Measurements from ENCODE around the gene ARHGAP19.

Gene ARHGAP19

GRCh38 chr10:97197030-97197500 is 95.4 kb downstream of the ARHGAP19 start:
- Histone ChIP-seq H3K36me3 (replicated peaks) (no peaks in the 10 kb centered on the region), H3K4me1 (no peaks in the 10 kb centered on the region), H3K9me3 (no peaks in the 10 kb centered on the region), H3K27me3 (ENCODE audit: low read depth) (peaks cover 5% of the 10 kb centered on the region; the same call in 1 of the 2 replicates), H3K4me3 (no peak overlapping the region)
- no peak for DNase-seq (ENCODE audit: low spot score in 2 of 2)
- in situ Hi-C loops (cut with MboI; ENCODE audit: low sequenced_read_pairs): no loop called here

GRCh38 chr10:97196223-97197029 is 96.0 kb downstream of the ARHGAP19 start:
- DNase-seq (ENCODE audit: low spot score in 2 of 2): peak; percentile 77 to 86

GRCh38 chr10:97195706-97196222 is 96.7 kb downstream of the ARHGAP19 start:
- no peak for DNase-seq (ENCODE audit: low spot score in 2 of 2)
- Histone ChIP-seq H3K36me3 (replicated peaks) (no peaks in the 10 kb centered on the region), H3K4me1 (no peaks in the 10 kb centered on the region), H3K27me3 (ENCODE audit: low read depth) (peaks cover 5% of the 10 kb centered on the region; the same call in 1 of the 2 replicates), H3K9me3 (no peaks in the 10 kb centered on the region), H3K4me3 (peak overlapping the region; percentile 39)
- in situ Hi-C loops (cut with MboI; ENCODE audit: low sequenced_read_pairs): no loop called here

More at GRCh38 chr10:97196223-97197029, 96.0 kb downstream of the ARHGAP19 start:
- Histone ChIP-seq H3K9me3 (no peaks in the 10 kb centered on the region), H3K4me1 (no peaks in the 10 kb centered on the region), H3K27me3 (ENCODE audit: low read depth) (peaks cover 5% of the 10 kb centered on the region; the same call in 1 of the 2 replicates), H3K4me3 (peak overlapping the region; percentile 39), H3K36me3 (replicated peaks) (no peaks in the 10 kb centered on the region)
- in situ Hi-C loops (cut with MboI; ENCODE audit: low sequenced_read_pairs): no loop called here

GRCh38 chr10:97192952-97193435 is 99.4 kb downstream of the ARHGAP19 start:
- in situ Hi-C loops (cut with MboI; ENCODE audit: low sequenced_read_pairs): no loop called here
- H3K27me3 ChIP-seq (ENCODE audit: low read depth): no peaks in the 10 kb centered on the region

GRCh38 chr10:97190450-97190849 is 102.0 kb downstream of the ARHGAP19 start:
- DNase-seq (ENCODE audit: low spot score in 2 of 2): no peak
- Histone ChIP-seq H3K27me3 (ENCODE audit: low read depth) (0 out of 2 replicates have a peak, but pooled peaks cover 4% of the 10 kb centered on the region), H3K4me1 (no peaks in the 10 kb centered on the region), H3K9me3 (no peaks in the 10 kb centered on the region), H3K4me3 (no peak overlapping the region), H3K36me3 (replicated peaks) (no peaks in the 10 kb centered on the region)
- in situ Hi-C loops (cut with MboI; ENCODE audit: low sequenced_read_pairs): no loop called here

More at GRCh38 chr10:97192952-97193435, 99.4 kb downstream of the ARHGAP19 start:
- no peak overlapping the region for H3K4me3 ChIP-seq
- DNase-seq (ENCODE audit: low spot score in 2 of 2): no peak
- no peaks in the 10 kb centered on the region for H3K36me3 ChIP-seq (replicated peaks)
- no peaks in the 10 kb centered on the region for H3K4me1 ChIP-seq
- H3K9me3 ChIP-seq: no peaks in the 10 kb centered on the region

DNA sequence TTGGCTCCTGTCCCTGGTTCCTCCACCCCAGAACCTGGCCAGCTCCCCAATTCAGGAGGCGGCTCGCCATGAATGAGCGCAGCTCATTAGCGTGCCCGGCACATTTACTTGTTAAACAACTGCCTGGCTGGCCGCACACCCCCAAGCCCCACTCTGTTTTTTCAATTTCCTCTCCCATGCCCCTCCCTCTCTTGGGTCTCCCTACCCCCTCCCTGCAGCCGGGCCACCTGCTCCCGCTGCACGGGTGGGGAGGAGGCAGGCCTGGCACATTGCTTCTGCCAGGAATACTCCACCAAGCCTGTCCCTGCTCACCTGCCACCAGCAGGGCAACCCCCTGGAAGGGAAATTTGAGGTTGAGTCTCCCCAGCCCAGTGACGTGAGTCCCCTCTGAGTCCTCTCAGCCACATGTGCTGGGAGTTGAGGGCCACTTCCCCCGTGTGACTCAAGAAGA is 104.2 kb downstream of the ARHGAP19 start:
- Histone ChIP-seq H3K9me3 (no peaks in the 10 kb centered on the region), H3K4me3 (no peak overlapping the region), H3K27me3 (ENCODE audit: low read depth) (0 out of 2 replicates have a peak, but pooled peaks cover 10% of the 10 kb centered on the region), H3K36me3 (replicated peaks) (no peaks in the 10 kb centered on the region), H3K4me1 (0 out of 2 replicates have a peak, but pooled peaks cover 3% of the 10 kb centered on the region)
- in situ Hi-C loops (cut with MboI; ENCODE audit: low sequenced_read_pairs): no loop called here
- no peak for DNase-seq (ENCODE audit: low spot score in 2 of 2)

- DNase-seq (ENCODE audit: low spot score in 2 of 2): no peak
- Histone ChIP-seq H3K9me3 (no peaks in the 10 kb centered on the region), H3K4me1 (0 out of 2 replicates have a peak, but pooled peaks cover 3% of the 10 kb centered on the region), H3K36me3 (replicated peaks) (no peaks in the 10 kb centered on the region), H3K4me3 (no peak overlapping the region), H3K27me3 (ENCODE audit: low read depth) (0 out of 2 replicates have a peak, but pooled peaks cover 10% of the 10 kb centered on the region)
- in situ Hi-C loops (cut with MboI; ENCODE audit: low sequenced_read_pairs): no loop called here
Measured at GRCh38 chr10:97186911-97187310, 105.5 kb downstream of the ARHGAP19 start.

GRCh38 chr10:97185326-97186058 is 106.9 kb downstream of the ARHGAP19 start, which contains the start of gene SLIT1:
SLIT1 (minus strand) TSS chr10:97185959; CDS start chr10:97185674, 285 bp downstream.
- DNase-seq (ENCODE audit: low spot score in 2 of 2): peak in 1 of 2 experiments; percentile 57
- Histone ChIP-seq H3K4me1 (peaks cover 3% of the 10 kb centered on the region; the same call in 1 of the 2 replicates), H3K4me3 (peak within 1 kb of the TSS; percentile 30), H3K27me3 (ENCODE audit: low read depth) (peaks cover 10% of the 10 kb centered on the region; the same call in 1 of the 2 replicates), H3K36me3 (replicated peaks) (no peaks in the 10 kb centered on the region), H3K9me3 (no peaks in the 10 kb centered on the region)
- in situ Hi-C loops (cut with MboI; ENCODE audit: low sequenced_read_pairs): no loop called here

GRCh38 chr10:97184971-97185325 is 107.5 kb downstream of the ARHGAP19 start:
- Histone ChIP-seq H3K4me3 (peak overlapping the region; percentile 30), H3K9me3 (no peaks in the 10 kb centered on the region), H3K27me3 (ENCODE audit: low read depth) (peaks cover 10% of the 10 kb centered on the region; the same call in 1 of the 2 replicates)

DNA sequence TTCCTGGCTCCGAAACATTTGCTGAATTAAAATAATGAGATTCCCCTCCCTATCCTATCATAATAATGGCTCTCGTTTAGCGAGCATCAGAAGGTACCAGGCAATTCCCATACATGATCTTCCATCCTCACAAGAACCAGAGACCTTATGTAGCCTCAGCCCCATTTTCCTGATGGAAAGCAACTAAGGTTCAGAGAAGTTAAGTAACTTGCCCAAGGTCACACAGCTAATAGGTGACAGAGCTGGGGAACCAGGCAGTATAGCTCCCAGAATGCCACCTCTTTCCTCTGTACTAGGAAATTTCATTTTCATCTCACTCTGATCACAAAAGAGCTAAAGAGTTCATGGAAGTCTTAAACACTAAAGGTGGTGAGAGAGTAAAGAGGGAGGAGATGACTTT is 109.1 kb downstream of the ARHGAP19 start:
- H3K9me3 ChIP-seq: no peaks in the 10 kb centered on the region
- no peaks in the 10 kb centered on the region for H3K36me3 ChIP-seq (replicated peaks)
- H3K27me3 ChIP-seq (ENCODE audit: low read depth): peaks cover 18% of the 10 kb centered on the region
- peaks cover 7% of the 10 kb centered on the region for H3K4me1 ChIP-seq
- H3K4me3 ChIP-seq: no peak overlapping the region
- no peak for DNase-seq (ENCODE audit: low spot score in 2 of 2)
- in situ Hi-C loops (cut with MboI; ENCODE audit: low sequenced_read_pairs): no loop called here

More at GRCh38 chr10:97184971-97185325, 107.5 kb downstream of the ARHGAP19 start:
- no peak for DNase-seq (ENCODE audit: low spot score in 2 of 2)
- Histone ChIP-seq H3K36me3 (replicated peaks) (no peaks in the 10 kb centered on the region), H3K4me1 (peaks cover 6% of the 10 kb centered on the region)
- in situ Hi-C loops (cut with MboI; ENCODE audit: low sequenced_read_pairs): no loop called here

DNA sequence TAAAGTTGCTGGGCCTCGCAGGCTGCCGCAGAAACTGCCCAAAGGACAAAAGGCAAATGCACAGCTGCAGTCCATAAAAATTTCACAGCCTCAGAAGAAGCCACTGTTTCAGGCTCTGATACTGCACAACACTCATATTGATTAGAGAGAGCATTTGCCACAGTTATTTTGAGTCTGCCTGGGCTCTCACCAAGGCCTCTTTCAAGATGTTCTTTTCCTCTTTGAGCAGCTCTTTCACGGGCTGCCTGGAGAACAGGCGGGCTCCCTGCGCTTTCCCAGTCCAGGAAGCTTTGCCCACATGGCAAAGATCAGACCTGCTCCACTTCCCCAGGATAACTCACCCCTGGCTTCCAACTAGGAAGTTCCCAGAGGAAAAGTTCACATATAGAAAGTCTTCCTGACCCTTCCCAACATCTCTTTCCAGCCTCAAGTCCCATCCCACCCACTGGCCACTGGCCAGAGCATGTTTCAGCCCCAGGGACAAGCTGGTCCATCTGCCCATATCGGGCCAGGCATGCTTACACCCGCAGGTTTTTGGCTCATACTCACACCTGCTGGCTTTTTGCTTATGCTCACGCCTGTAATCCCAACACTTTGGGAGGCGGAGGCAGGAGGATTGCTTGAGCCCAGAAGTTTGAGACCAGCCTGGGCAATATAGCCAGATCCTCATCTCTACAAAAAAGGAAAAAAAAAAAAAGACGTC is 110.0 kb downstream of the ARHGAP19 start:
- Histone ChIP-seq H3K4me3 (no peak overlapping the region), H3K36me3 (replicated peaks) (no peaks in the 10 kb centered on the region), H3K9me3 (no peaks in the 10 kb centered on the region), H3K4me1 (peaks cover 7% of the 10 kb centered on the region), H3K27me3 (ENCODE audit: low read depth) (peaks cover 22% of the 10 kb centered on the region)
- no peak for DNase-seq (ENCODE audit: low spot score in 2 of 2)
- in situ Hi-C loops (cut with MboI; ENCODE audit: low sequenced_read_pairs): no loop called here

DNA sequence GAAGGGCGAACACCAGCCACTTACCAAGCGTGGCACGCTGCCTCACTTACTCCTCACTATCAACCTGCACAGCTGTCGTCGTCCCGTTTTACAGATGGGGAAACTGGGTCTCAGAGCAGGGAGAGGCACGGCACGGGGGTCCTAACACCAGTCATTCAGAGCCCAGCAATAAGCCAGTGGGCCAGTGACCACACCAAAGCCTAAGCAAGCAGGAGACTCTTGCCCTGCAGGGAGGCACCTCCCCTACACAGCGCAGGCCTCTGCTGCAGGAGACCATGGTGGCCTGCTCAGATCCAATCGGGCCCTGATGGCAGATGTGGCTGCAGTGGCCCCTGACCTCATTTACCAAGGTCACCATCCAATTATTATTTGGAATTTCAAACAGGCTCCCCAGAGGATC is 111.5 kb downstream of the ARHGAP19 start:
- no peak for DNase-seq (ENCODE audit: low spot score in 2 of 2)
- Histone ChIP-seq H3K4me3 (no peak overlapping the region), H3K36me3 (replicated peaks) (no peaks in the 10 kb centered on the region), H3K4me1 (peaks cover 7% of the 10 kb centered on the region), H3K9me3 (no peaks in the 10 kb centered on the region), H3K27me3 (ENCODE audit: low read depth) (peaks cover 19% of the 10 kb centered on the region)
- in situ Hi-C loops (cut with MboI; ENCODE audit: low sequenced_read_pairs): no loop called here

DNA sequence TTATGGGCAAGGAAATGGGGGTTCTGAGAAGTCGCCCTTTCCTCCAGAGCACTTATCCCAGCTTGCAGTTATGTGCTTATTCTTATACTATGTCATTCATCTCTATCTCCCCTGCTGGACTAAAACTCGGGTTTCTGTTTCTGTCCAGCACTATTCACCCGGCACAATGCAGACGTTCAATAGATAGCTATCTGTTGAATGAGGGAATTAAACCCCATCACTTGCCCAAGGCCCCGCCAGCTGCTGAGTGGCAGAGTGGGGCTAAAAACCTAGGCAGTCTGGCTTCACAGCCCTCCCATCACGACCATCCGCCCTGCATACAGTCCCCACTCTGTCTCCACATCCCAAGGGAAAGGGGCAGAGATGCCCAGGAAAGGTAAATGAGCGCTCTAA is 112.1 kb downstream of the ARHGAP19 start:
- H3K4me3 ChIP-seq: no peak overlapping the region
- H3K27me3 ChIP-seq (ENCODE audit: low read depth): peaks cover 17% of the 10 kb centered on the region
- H3K36me3 ChIP-seq (replicated peaks): no peaks in the 10 kb centered on the region
- peaks cover 7% of the 10 kb centered on the region for H3K4me1 ChIP-seq
- no peaks in the 10 kb centered on the region for H3K9me3 ChIP-seq
- DNase-seq (ENCODE audit: low spot score in 2 of 2): no peak
- in situ Hi-C loops (cut with MboI; ENCODE audit: low sequenced_read_pairs): no loop called here
